Fibroblast of skin of right biceps (primary cell): ENCODE measurements around the gene PTPRE.
A peak's percentile ranks its signal among the peaks of the same experiment; 100 is the strongest.

Experiments
- DNase-seq: peaks from one replicate; pipeline ENCODE4 v3.0.0-alpha.2; 2013

PTPRE gene, protein sequence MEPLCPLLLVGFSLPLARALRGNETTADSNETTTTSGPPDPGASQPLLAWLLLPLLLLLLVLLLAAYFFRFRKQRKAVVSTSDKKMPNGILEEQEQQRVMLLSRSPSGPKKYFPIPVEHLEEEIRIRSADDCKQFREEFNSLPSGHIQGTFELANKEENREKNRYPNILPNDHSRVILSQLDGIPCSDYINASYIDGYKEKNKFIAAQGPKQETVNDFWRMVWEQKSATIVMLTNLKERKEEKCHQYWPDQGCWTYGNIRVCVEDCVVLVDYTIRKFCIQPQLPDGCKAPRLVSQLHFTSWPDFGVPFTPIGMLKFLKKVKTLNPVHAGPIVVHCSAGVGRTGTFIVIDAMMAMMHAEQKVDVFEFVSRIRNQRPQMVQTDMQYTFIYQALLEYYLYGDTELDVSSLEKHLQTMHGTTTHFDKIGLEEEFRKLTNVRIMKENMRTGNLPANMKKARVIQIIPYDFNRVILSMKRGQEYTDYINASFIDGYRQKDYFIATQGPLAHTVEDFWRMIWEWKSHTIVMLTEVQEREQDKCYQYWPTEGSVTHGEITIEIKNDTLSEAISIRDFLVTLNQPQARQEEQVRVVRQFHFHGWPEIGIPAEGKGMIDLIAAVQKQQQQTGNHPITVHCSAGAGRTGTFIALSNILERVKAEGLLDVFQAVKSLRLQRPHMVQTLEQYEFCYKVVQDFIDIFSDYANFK

DNA sequence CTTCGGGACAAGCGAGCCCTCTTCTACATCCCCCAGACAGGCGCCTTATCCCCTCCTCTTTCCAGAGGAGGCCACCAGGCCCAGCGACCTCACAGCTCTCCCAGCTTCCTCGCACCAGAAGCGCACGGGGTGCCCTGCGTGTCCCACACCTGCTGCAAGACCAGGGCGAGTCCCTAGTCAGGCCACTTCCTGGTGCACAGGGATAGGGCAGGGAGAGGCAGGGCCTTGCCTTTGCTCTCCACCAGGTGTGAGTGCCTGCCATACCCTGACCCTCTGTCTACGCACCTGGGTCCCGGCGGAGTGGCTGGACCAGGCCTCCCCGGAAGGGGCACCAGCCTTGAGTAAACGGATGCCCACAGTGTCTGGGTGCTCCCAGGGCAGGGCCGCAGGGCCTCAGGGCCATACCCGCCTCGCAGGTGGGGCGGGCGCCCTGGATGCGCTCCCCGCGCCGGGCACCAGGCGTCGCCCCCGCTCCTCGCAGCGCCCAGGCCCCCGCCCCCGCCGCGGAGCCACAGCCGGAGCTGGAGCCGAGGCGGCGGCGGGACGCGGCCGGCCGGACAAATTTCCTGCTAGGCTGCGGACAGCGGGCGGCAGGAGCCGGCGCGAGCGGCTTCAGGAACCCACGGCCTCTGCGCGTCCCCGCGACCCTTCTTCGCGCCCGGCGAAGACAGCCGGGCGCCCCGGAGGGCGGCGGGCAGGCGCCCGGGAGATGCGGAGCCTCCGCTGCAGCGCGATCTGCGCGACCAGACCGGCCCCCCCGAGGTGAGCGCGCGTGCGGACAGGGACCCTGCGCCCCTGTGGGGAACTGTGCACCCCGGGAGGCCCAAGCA, at the start of gene PTPRE:
TSS of gene PTPRE (plus strand) at position 556 of the 830 bp plus-strand sequence. CDS start 133,779 bp downstream, outside the sequence.
- peak; percentile 47 for DNase-seq

DNA sequence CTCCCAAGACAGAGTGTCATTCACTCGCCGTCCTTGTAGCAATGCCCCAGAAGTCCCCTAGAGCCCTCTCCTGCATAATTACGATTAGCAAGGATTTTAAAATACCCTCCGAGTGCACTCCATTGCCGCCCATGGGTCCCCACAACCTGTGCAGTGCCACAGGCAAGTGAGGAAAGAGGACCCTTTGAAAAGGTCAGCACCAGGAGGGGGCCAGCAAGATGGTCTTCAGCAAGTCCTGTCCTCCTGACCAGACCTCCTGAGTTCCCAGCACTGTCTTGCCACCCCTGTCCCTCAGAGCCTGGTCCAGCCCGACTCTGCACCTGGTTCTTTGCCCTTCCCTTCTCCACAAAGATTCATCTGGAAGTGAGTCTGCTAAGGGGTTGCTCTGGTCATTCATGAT, 46.3 kb upstream of the PTPRE start:
- no peak for DNase-seq

DNA sequence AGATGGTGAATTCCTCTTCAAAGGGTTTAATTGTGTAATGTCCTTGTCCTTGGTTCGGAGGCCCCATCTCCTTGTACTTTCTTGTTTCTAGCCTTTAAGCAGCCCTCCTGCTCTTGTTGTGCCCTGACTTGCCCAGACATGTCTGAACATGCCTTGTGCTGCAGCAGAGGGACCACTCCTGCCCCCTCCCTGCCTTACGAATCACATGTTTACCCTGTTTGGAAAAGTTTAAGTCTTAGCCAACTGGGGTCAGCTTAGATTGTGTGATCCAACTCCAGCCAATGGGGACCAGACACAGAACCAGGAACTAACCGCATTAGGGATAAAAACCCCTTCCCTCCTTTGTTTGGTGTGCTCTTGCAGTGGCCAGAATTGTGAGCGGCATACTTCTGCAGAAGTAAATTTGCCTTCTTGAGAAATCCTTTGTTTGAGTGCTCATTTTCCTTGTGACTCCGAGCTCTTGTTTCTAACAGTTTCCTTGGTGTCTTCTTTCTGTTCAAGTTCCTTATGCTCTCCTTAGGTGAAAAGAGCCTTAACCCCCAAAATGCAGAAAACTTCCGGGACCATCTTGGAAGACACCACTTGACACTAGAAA, 43.6 kb upstream of the PTPRE start:
- no peak for DNase-seq

- no peak for DNase-seq
Observed at GRCh38 chr10:127866276-127867013, 40.5 kb upstream of the PTPRE start.

- no peak for DNase-seq
Observed at GRCh38 chr10:127867805-127868204, 39.1 kb upstream of the PTPRE start.

GRCh38 chr10:127869329-127869728, 37.6 kb upstream of the PTPRE start:
- no peak for DNase-seq

DNA sequence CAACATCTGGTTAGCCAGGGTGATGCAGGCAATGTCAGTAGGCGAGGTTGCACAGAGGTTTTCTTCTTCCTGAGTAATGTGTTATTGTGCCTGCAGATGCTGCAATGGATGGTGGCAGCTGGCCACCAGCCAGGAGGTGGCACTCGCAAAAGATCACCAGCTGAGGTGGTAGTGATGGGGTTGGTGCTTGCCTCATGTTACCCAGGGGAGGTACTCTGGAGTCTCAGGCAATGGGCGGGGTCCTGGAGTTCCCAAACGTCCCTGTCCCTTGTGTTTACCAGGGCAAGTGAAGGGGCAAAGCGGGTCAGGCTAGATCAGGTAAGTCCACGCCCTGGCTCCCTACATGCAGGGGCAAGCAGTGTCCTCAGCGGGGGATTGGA, 35.3 kb upstream of the PTPRE start:
- no peak for DNase-seq

DNA sequence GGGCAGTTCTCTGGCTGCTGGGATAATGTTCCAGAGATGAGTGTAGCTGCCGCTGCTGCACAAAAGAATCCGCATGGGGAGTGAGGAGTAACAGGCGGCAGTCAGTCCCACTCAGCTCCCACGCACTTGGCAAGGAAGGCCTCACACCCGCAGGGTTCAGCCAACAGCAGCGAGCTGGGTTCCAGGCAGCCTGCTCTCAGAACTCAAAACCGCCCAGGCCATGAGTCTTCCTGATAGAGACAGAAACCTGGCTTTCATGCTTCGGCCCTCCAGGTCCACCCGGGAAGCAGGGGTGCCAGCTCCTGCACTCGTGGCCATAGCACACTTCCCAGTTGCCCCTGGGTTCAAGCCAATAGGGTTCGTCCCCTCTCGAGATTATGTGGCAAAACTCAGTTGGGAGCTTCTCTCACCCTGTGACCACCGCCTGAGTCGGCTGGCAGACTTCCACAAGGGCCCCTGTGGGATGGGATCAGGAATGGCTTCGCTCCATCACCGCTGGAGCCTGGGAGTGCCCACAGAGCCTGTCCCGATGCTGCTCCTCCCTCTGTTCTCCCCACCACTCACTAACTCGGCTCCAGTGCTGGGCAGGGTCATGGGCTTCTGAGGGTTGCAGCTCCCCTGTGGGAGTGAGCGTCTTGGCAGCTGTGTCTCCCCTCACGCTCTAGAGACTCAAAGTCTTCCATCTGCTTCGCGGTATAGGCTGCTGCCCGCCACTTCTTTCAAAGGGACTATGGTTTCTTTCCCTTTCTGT, 34.7 kb upstream of the PTPRE start:
- DNase-seq: no peak

DNA sequence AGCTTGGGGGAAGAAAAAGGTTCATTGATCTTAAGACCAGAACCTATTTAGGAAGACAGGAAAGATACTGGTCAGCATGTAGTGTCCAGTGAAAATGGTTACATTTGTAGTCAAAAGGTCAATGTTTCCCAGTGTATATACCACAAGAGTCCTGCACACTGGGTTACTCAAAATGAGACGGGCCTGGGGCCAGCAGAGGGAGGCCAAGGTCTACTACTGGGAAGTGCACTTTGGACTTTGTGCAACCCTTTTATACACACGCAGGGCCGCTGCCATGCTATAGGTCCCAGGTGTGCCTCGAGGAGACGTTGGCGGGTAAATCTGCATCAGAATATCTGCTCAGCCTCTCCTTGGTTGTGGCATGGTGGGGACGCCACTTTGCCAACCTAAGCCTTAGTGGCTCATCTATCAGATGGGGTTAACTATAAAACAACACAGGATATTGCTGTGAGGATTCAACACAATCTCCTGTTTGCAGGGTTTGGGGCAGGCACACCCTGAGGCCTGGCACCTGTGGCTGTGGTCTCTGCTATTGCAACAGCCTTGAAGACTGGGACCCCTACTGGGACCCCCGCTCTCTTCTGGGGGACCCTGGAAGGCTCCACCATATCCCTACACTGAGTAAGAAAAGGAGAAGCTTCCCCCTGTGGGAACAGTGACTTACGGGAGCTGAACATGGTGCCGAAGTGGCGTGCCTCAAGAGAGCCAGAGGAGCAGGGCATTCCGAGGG, 33.9 kb upstream of the PTPRE start:
- DNase-seq: no peak

GRCh38 chr10:127873901-127874470, 32.9 kb upstream of the PTPRE start:
- no peak for DNase-seq

GRCh38 chr10:127874671-127875448, 32.0 kb upstream of the PTPRE start:
- no peak for DNase-seq

GRCh38 chr10:127875449-127875765, 31.5 kb upstream of the PTPRE start:
- no peak for DNase-seq

DNA sequence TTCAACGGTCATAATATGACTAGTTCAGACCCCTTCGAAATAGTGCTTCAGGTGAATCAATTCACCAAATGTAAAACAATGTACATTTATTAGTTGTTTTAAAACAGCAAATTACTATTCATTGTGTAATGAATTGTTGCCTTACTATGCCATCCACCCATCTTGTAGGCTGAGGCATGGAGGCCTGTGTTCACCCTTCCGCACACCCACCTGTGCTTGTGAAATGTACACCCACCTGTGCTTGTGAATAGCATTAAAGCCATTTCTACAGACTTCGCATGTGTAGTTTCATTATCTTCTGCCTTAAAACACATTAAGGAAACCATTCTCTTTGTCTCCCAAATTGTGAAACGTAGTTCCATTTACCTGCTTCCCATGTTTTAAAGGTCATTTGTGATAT, 31.0 kb upstream of the PTPRE start:
- DNase-seq: no peak

DNA sequence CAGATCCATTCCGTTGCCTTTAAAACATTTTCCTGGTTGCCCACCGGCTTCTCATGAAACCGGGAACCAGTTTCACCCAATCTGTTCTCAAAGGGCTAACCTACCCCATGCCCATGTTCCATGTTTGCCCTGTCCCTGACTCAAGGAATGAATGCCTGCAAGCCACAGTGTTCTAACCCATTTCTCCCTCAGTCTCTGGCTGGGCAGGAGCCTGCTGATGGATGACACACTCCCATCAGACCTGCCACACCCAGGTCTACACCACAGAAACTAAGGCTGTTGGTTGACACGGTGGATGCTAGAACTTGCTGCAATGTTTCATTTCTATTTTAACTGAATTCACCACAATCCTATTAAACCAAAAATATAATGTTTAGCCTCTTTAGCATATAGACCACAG, 29.8 kb upstream of the PTPRE start:
- DNase-seq: no peak

DNA sequence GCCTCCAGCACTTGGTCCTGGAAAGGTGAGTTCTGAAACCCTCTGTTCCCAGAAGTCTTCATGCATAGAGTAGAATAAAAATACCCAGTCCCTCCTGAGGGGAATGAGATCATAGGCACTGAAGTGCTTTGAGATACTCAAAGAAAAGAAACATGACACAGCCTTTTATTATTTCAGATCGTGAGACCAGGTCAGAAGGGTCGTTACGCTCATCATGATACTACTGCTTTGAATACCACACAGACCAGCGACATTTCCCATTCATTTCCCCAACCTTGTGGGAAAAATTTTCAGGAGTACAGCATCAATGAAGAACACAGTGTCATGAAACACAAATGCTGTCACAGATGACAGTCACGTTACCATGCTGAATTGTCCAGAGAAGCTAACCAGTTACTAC, 29.2 kb upstream of the PTPRE start:
- DNase-seq: no peak

DNA sequence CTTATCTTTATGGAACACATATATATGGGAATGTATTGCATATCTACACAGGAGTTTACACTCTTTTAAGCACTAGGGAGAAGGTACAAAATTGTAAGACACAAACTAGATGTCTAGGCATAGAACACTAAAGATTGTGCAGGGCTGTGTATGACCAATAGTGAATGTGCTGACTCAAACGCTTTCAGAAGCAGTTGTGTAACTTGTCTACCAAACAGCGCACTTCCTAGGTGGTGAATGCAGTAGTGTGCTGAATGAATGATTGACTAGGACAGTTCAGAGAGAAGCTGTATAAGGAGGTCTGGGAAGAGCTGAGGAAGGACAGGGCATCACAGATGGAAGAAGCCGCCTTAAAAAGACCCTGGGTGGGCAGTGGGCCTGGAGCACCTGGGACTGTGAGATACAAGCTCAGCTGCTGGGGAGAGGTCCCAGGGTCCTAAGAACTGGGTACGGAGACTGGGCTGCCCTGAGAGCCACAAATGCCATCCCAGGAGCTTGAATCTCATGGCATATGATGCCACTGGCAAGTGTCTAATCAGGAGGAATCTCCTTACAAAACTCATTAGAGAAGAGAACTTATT, 28.3 kb upstream of the PTPRE start:
- DNase-seq: no peak

DNA sequence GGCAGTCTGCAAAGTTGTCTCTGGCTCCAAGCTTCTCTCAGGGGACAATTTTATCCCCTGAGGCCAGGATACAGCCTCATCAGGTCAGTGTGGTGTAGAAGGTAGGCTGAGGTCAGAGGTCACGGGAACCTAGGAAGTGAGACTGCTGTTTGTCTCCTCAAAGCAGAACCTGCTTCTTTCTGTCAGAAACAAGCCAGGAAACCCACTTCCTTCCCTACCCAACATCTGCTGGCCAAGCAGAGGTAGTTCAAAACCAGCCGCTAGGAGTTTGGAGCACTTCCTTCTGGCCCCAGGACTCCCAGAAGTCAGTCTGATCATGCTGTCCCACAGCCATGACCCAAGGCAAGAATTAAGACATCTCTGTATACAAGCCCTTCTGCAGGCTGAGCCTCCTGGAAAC, 26.3 kb upstream of the PTPRE start:
- DNase-seq: no peak

DNA sequence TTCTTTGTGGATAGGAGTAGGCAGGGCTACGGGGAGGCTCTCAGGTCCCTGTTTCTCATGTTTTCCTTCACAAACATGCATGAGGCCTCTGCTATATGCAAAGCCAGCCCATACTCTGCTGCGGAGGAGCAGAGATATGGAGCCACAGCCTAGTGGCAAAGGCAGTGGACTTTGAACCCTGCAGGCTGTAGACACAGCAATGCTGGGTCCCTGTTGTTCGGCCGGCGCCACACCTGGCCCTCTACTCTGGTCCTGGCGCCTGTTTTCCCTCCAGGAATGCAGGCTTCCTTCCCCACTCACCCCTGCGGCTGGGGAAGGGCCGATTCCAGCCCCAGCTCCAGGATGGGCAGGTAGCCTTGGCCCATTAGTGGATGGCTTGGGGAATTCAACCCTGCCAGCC, 25.6 kb upstream of the PTPRE start:
- DNase-seq: no peak

DNA sequence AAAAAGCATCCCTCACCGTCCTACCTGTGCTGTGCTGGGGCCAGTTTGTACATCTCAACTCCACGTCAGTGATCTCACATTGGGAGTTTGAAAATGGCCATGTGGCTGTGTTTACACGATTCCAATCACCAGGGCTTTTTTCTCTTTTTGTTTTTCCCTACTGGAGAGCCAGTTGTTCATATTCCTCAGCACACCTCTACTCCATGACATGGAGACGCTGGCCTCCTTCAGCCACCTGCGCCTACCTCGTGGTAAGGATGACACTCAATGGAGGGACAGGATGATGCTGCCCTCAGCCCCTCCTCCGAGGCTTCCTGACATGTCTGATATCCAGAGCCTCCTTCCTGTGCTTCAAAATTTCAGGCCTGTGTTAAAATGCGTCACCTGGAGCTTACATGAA, 24.5 kb upstream of the PTPRE start:
- no peak for DNase-seq
